GM11168 (cell line): ENCODE results near the gene CEP162.
"Not testable (repeated sequence)": the region's sequence is repeated elsewhere in the genome, so short reads cannot be mapped to it uniquely, and the experiment has no call there.

ENCODE experiments used
- in situ Hi-C: fragments of 300-500 bp; cut with MboI; formaldehyde crosslinking; loops from one replicate; pipeline ENCODE4 v1.12.0; 2022; ENCODE audit warnings: low sequenced_read_pairs; ENCODE audit not compliant: unreplicated experiment

Gene CEP162

GRCh38 chr6:84228198-84228543, 728 bp upstream of the CEP162 start:
- in situ Hi-C loops, result loop anchor here (10.0 kb wide), 1 partner anchor 333 kb away; no protein-coding TSS in a partner anchor

GRCh38 chr6:84227044-84227433, 404 bp downstream of the CEP162 start:
- in situ Hi-C loops, result loop anchor here (10.0 kb wide), 1 partner anchor 332 kb away; no protein-coding TSS in a partner anchor

DNA sequence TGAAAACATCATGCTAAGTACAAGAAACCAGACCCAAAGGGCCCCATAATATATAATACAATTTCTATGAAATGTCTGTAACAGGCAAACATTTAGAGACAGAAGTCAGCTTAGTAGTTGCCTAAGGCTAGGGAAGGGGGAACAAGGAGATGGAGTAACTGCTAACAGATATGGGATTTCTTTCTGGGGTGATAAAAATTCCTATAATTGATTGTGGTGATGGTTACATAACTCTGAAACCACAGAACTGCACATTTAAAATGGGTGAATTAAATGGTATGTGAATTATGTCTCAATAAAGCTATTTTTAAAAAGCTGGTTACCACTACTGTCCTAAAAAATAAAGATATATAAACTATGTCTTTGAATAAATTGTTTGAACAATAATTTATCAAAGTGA, 3.2 kb downstream of the CEP162 start:
- in situ Hi-C loops, result loop anchor here (10.0 to 25.0 kb wide), 2 partner anchors 329 to 612 kb away; no protein-coding TSS in a partner anchor

- in situ Hi-C loops, result loop anchor here (10.0 to 25.0 kb wide), 2 partner anchors 329 to 611 kb away; no protein-coding TSS in a partner anchor
Measured at GRCh38 chr6:84223608-84224007, 3.8 kb downstream of the CEP162 start.

DNA sequence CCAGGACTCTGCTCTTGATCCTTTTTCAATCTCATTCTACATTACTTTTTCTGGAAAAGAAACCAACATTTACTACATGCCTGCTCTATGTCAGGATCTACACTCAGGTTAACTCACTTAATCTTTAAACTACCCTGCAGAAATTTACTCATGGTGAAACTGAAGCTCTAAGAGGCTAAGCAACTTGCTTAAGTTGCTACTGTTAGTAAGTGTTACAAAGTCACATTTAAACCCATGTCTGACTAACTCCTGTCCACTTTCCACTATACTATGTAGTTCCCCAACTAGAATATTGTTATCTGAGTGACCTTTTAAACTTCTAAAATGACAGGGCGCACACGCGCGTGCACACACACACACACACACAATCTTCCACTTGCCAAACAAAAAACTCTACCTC, 5.0 kb downstream of the CEP162 start:
- in situ Hi-C loops, result loop anchor here (10.0 to 25.0 kb wide), 2 partner anchors 328 to 610 kb away; no protein-coding TSS in a partner anchor

DNA sequence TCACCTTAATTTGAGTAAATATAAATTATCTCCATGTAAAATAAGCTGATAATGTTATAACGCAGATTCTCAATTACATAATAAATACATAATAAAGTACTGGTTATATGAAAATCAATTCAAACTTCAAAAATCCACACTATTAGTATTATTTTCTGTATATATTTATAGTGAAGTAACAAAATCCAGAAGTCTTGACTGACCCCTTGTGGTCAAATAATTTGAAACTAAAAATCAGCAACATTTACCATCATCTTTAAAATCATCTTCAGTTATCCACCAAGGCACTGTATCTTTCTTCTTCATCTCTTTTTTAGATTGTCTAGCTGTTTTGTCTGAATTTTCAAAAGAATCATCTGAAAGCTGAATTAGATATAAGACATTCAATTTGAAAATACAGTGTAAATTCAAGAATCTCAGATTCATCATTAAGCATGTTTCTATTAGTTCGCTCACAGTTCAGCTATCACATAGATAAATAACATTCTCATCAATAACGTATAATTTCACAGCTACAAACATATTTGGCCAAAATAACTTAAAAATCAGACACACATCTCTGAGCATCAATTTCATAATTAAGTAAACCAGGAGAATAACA, 6.5 kb downstream of the CEP162 start:
- in situ Hi-C loops, result loop anchor here (10.0 to 25.0 kb wide), 2 partner anchors 326 to 609 kb away; no protein-coding TSS in a partner anchor

DNA sequence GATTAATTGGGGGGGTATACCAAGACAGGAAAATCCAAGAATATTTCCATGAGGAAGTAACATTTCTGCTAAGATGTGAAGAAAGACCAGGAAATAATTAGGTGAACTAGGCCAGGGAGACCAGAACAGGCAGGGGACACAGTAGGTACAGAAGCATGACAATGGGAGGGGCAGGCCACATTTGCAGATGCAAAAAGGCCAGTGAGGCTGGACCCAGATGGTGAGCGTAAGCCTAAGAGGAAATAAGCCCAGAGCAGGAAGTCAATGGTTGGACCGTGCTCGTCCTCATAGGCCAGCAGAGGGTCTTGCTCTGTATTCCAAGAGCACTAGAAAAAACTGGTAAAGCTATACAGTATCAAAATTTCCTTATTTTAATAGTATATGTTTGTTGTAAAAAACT, 9.4 kb downstream of the CEP162 start:
- in situ Hi-C loops, result loop anchor here (25.0 kb wide), 1 partner anchor 606 kb away; no protein-coding TSS in a partner anchor

DNA sequence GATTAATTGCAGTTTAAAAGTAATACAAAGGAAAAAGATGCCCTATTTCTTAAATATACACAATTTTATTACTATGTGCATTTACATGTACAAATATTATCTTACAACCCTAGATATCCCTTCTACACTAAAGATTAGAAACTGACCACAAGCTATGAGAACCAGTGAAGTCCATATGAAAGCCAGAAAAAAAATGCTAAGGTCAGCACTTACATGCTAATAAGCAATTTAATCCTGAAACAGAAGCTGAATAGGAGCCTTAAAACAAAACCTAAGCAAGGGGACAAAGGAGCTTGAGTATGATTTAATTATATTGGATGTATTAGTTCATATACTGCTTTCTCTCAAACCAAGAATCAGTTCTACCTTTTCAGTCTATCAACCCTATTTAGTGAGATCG, 14.2 kb downstream of the CEP162 start:
- in situ Hi-C loops, result loop anchor here (25.0 kb wide), 1 partner anchor 601 kb away; no protein-coding TSS in a partner anchor

- in situ Hi-C loops, result loop anchor here (25.0 kb wide), 1 partner anchor 592 kb away; no protein-coding TSS in a partner anchor
Measured at GRCh38 chr6:84204011-84204410, 23.4 kb downstream of the CEP162 start.

DNA sequence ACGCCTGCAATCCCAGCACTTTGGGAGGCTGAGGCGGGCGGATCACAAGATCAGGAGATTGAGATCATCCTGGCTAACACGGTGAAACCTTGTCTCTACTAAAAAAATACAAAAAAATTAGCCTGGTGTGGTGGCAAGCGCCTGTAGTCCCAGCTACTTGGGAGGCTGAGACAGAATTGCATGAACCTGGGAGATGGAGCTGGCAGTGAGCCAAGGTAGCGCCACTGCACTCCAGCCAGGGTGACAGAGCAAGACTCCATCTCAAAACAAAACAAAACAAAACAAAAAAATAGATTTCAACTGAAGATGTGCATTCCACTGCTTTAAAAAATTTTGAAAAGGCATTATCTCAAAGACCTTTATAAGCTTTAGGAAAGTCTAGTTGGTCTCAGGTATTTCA, 27.5 kb downstream of the CEP162 start:
- in situ Hi-C loops, result loop anchor here (25.0 kb wide), 1 partner anchor 588 kb away; no protein-coding TSS in a partner anchor

GRCh38 chr6:84197708-84198107, 29.7 kb downstream of the CEP162 start:
- in situ Hi-C loops, result no loop called here

- in situ Hi-C loops, result no loop called here
Measured at GRCh38 chr6:84193114-84193708, 34.2 kb downstream of the CEP162 start.

- in situ Hi-C loops, result no loop called here
Measured at GRCh38 chr6:84191802-84192201, 35.6 kb downstream of the CEP162 start.

DNA sequence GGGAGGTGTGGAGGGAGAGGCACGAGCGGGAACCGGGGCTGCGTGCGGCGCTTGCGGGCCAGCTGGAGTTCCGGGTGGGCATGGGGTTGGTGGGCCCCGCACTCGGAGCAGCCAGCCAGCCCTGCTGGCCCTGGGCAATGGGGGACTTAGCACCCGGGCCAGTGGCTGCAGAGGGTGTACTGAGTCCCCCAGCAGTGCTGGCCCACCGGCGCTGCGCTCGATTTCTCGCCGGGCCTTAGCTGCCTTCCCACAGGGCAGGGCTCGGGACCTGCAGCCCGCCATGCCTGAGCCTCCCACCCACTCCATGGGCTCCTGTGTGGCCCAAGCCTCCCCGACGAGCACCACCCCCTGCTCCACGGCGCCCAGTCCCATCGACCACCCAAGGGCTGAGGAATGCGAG, 38.1 kb downstream of the CEP162 start:
- in situ Hi-C loops, result not testable (repeated sequence)

GRCh38 chr6:84183430-84183829, 44.0 kb downstream of the CEP162 start:
- in situ Hi-C loops, result no loop called here

- in situ Hi-C loops, result no loop called here
Measured at GRCh38 chr6:84182001-84182400, 45.4 kb downstream of the CEP162 start.

GRCh38 chr6:84177241-84177640, 50.2 kb downstream of the CEP162 start:
- in situ Hi-C loops, result no loop called here

GRCh38 chr6:84172574-84172973, 54.9 kb downstream of the CEP162 start:
- in situ Hi-C loops, result no loop called here

DNA sequence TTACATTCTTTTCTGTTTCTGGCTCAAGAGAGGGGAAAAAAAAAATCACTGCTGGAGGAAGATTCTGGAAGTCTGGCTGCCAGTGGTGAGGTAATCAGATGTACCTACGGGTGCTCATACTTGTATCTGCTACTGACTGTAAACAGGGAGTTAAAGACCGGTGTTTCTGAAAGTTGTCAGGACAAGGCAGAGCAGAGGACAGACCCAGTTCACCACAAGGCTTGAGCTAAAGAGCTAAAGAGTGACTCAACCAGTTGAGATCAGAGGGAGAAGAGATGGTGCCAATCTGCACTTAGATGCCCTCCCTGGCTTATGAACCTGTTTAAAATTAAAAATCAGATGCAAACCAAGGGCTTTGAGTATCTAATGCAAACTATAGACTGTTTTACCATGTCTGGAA, 55.4 kb downstream of the CEP162 start:
- in situ Hi-C loops, result no loop called here

- in situ Hi-C loops, result no loop called here
Measured at GRCh38 chr6:84167457-84167856, 60.0 kb downstream of the CEP162 start.

GRCh38 chr6:84166395-84166794, 61.0 kb downstream of the CEP162 start:
- in situ Hi-C loops, result no loop called here

- in situ Hi-C loops, result not testable (repeated sequence)
Measured at GRCh38 chr6:84164328-84164727, 63.1 kb downstream of the CEP162 start.
